ENCODE data around the gene GDF7.
"Not testable (repeated sequence)": the region's sequence is repeated elsewhere in the genome, so short reads cannot be mapped to it uniquely, and the experiment has no call there.

- TF ChIP-seq POLR2A, CTCF, EP300 (IDR thresholded peaks at IDR 0.05): not testable (repeated sequence)
These were observed 49.2 kb downstream of the GDF7 start for GRCh38 chr2:20716164-20716563.
